Activated CD4-positive, alpha-beta memory T cell treated with anti-CD3 and anti-CD28 coated beads, Interleukin-2, amount 10 ng/mL, durations not matched to agents 7 days and 5 days (primary cell): ENCODE data around the gene SHISA4. TPM values are rescaled to one million over a fixed set of nuclear protein-coding genes. Genes with fewer than 3 reads are reported as not detected.
"Not testable (repeated sequence)": the region's sequence is repeated elsewhere in the genome, so short reads cannot be mapped to it uniquely, and the experiment has no call there.

Source experiments
- CTCF ChIA-PET: fragments of 350-600 bp; sonication (Branson Sonifier 250); formaldehyde crosslinking; loops from one replicate; lab custom pipeline; 2021; ENCODE audit warnings: antibody characterized with exemption, inconsistent platforms; lab: Charles Lee
- POLR2A ChIA-PET: fragments of 350-600 bp; sonication (Branson Sonifier 250); formaldehyde crosslinking; loops from one replicate; lab custom pipeline; 2021; ENCODE audit warnings: antibody characterized with exemption; lab: Charles Lee
- DNase-seq: peaks from one replicate; pipeline ENCODE4 v3.0.0-alpha.2; 2020
- H3K27ac Mint-ChIP-seq: one replicate; pipeline ENCODE4 v1.8.0; 2021; ENCODE audit warnings: mild to moderate bottlenecking, mixed read lengths
- H3K27me3 Mint-ChIP-seq: one replicate; pipeline ENCODE4 v1.8.0; 2021; ENCODE audit warnings: mixed read lengths
- H3K36me3 Mint-ChIP-seq: one replicate; pipeline ENCODE4 v1.8.0; 2021; ENCODE audit warnings: low read depth, mixed read lengths
- H3K4me1 Mint-ChIP-seq: one replicate; pipeline ENCODE4 v1.8.0; 2021; ENCODE audit warnings: mixed read lengths
- H3K4me3 Mint-ChIP-seq: one replicate; pipeline ENCODE4 v1.8.0; 2021; ENCODE audit warnings: mild to moderate bottlenecking, mixed read lengths
- H3K9me3 Mint-ChIP-seq: one replicate; pipeline ENCODE4 v1.8.0; 2021; ENCODE audit warnings: mixed read lengths
- total RNA-seq, 2 experiments: library from RNA; stranded (reverse); gene quantifications; one replicate each; pipeline ENCODE4 v1.2.3, GENCODE V29; 2021

SHISA4 gene
- total RNA-seq, 2 experiments from 2014 or later = 0.55 to 0.81 TPM

DNA sequence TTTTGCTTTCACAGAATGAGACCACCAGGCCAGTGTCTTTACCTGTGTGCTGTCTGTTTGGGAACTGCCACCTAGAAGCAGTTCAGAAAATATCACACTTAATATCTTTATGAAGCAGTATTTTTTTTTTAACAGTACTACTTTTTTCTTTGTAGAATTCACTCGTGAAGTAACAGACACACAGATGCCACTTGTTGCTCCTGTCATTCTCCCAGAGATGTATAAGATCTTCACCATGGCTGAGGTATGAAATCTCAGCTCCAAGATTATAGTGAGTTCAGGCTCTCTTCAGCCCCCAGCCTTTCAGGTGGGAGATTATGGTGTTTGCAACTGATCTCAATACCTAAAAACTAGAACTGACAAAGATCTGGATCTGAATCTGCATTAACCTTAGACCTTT lies 36.7 kb upstream of the SHISA4 start:
- DNase-seq = no peak
- POLR2A ChIA-PET = no interaction called here
- Mint-ChIP-seq H3K27ac (no peak overlapping the region), H3K4me1 (peaks cover 1% of the 10 kb centered on the region), H3K4me3 (no peak overlapping the region), H3K36me3 (peaks cover 68% of the 10 kb centered on the region), H3K9me3 (no peaks in the 10 kb centered on the region), H3K27me3 (no peaks in the 10 kb centered on the region)
- CTCF ChIA-PET = no interaction called here

DNA sequence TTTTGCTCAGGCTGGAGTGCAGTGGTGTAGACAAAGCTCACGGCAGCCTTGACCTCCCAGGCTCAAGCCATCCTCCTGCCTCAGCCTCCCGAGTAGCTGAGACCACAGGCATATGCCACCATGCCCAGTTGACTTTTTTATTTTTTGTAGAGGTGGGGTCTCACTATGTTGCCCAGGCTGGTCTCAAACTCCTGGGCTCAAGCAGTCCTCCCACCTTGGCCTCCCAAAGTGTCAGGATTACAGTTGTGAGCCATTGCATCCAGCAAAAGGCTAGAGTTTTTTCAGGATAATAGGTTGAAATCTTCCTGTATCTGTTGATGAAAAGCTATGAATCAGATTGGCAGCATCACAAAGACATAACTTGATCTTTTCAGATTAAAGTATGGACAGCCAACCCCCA lies 32.0 kb upstream of the SHISA4 start:
- H3K4me1 Mint-ChIP-seq, H3K4me3 Mint-ChIP-seq, POLR2A ChIA-PET, H3K27me3 Mint-ChIP-seq, H3K9me3 Mint-ChIP-seq, H3K27ac Mint-ChIP-seq, DNase-seq: not testable (repeated sequence)
- CTCF ChIA-PET = interaction anchor here (0.7 to 1.2 kb wide), 2 partner anchors 10 to 21 kb away, joined by 3 read pairs; no protein-coding TSS in a partner anchor
- H3K36me3 Mint-ChIP-seq = peaks cover 69% of the 10 kb centered on the region

DNA sequence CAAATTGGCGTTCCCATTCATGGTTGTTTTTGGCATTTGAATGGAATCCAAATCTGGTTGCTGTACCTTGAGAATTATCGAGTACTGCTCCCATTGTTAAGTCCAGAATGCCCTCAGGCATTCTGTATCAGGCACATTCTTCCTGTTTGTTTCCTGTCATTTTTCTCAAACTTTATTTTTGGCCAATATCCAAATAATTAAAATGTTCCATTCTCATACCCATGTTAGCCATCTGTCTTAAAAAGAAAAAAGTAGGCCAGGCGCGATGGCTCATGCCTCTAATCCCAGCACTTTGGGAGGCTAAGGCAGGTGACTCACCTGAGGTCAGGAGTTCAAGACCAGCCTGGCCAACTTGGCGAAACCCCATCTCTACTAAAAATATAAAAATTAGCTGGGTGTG lies 29.3 kb upstream of the SHISA4 start:
- H3K4me1 Mint-ChIP-seq = no peaks in the 10 kb centered on the region
- POLR2A ChIA-PET = no interaction called here
- H3K36me3 Mint-ChIP-seq = peaks cover 69% of the 10 kb centered on the region
- no peak overlapping the region for H3K4me3 Mint-ChIP-seq
- no peaks in the 10 kb centered on the region for H3K27me3 Mint-ChIP-seq
- H3K27ac Mint-ChIP-seq = no peak overlapping the region
- H3K9me3 Mint-ChIP-seq = no peaks in the 10 kb centered on the region
- no peak for DNase-seq
- CTCF ChIA-PET = interaction anchor here (1.0 kb wide), 1 partner anchor 37 kb away, joined by 3 read pairs; no protein-coding TSS in a partner anchor

DNA sequence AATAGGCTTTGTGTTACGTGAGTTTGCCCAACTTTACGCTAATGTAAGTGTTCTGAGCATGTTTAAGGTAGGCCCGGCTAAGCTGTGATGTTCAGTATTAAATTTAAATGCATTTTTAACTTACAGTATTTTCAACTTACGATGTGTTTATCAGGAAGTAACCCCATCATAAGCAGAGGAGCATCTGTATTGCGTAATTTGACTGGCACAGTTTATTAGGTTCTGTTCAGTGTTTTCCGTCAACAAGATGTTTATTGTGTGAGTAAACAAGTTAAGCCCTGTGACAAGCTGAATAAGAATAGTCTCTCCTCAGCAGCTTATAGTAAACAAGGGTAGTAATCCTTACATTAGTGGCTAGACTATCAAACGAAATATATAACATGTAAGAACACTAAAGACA lies 27.2 kb upstream of the SHISA4 start:
- Mint-ChIP-seq H3K27ac (no peak overlapping the region), H3K36me3 (peaks cover 55% of the 10 kb centered on the region), H3K4me1 (no peaks in the 10 kb centered on the region), H3K27me3 (no peaks in the 10 kb centered on the region), H3K4me3 (no peak overlapping the region), H3K9me3 (no peaks in the 10 kb centered on the region)
- ChIA-PET POLR2A (no interaction called here), CTCF (no interaction called here)
- DNase-seq = no peak

DNA sequence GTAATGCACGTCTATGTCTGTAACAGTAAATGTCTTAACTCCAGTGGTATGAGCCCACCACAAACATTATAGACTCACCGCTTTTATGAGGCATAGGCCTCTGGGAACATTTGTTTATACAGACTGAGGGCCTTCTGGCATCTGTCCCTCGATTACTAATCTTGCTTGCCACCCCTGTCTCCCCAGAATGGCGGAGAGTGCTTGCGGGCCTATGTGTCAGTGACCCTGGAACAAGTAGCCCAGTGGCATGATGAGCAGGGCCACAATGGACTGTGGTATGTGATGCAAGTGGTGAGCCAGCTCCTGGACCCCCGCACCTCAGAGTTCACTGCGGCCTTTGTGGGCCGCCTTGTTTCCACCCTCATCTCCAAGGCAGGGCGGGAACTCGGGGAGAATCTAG lies 18.3 kb upstream of the SHISA4 start:
- CTCF ChIA-PET = interaction anchor here (1.3 to 2.0 kb wide), 2 partner anchors 8 to 26 kb away, joined by 5 to 6 read pairs; no protein-coding TSS in a partner anchor
- no peaks in the 10 kb centered on the region for H3K9me3 Mint-ChIP-seq
- POLR2A ChIA-PET = interaction anchor here (1.0 kb wide), 1 partner anchor 12 kb away, joined by 3 read pairs; no protein-coding TSS in a partner anchor
- no peak overlapping the region for H3K4me3 Mint-ChIP-seq
- no peak overlapping the region for H3K27ac Mint-ChIP-seq
- no peak for DNase-seq
- H3K4me1 Mint-ChIP-seq = no peaks in the 10 kb centered on the region
- peaks cover 67% of the 10 kb centered on the region for H3K36me3 Mint-ChIP-seq
- H3K27me3 Mint-ChIP-seq = no peaks in the 10 kb centered on the region

DNA sequence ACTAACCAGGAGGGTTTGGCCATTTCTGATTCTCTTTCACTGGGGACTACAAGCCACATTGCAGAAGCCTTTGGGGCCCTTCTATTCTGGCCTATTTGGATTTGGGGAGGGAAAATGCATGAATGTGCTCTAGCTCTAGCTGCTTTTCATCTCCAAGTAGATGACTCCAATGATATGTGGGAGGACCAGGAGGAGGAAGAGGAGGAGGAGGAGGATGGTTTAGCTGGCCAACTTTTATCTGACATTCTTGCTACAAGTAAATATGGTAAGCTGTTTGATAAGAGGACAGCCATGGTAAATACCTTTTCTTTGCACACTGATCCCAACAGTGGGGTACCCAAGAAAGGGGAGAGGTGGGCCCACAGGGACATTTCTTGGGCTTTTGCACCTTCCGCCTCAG lies 14.0 kb upstream of the SHISA4 start:
- POLR2A ChIA-PET = no interaction called here
- H3K27me3 Mint-ChIP-seq = no peaks in the 10 kb centered on the region
- H3K9me3 Mint-ChIP-seq = no peaks in the 10 kb centered on the region
- CTCF ChIA-PET = interaction anchor here (0.5 to 2.3 kb wide), 4 partner anchors 21 to 936 kb away, joined by 3 to 8 read pairs (median 4); partner anchors contain the start of gene IPO9
- H3K36me3 Mint-ChIP-seq = peaks cover 53% of the 10 kb centered on the region
- H3K4me1 Mint-ChIP-seq = no peaks in the 10 kb centered on the region
- DNase-seq = no peak
- H3K27ac Mint-ChIP-seq = no peak overlapping the region
- no peak overlapping the region for H3K4me3 Mint-ChIP-seq

DNA sequence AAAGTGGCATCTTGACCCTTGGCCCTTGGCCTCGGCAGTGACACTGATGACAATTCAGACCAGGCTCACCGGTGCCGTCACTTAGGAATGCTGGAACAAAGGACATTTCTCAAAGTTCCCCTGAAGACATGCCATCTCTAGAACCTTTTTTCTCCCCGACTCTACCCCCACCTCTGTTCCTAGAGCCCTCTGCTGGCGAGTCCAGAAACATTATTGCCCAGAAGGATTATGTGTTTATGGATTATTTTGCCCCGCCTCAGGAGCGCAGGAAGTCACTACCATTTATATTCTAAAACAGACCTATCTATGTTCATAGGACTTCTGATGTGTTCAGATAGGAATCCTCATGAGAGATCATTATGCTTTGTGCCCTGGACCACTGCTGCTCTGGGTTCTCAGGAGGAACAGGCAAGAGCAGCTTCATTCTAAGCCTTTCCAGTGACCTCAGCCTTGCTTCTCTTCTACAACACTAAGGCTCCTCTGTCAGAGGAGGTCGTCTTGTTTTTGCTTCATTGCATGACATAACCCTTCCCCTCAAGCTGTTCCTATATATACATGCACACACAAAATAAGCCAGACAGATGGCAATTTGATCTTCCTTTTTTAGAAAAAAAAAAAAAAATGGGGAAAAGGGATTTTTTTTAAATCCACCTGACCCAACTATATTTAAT lies 12.4 kb upstream of the SHISA4 start:
- Mint-ChIP-seq H3K9me3 (no peaks in the 10 kb centered on the region), H3K4me1 (no peaks in the 10 kb centered on the region), H3K36me3 (peaks cover 40% of the 10 kb centered on the region), H3K27ac (no peak overlapping the region), H3K27me3 (no peaks in the 10 kb centered on the region), H3K4me3 (no peak overlapping the region)
- ChIA-PET CTCF (interaction anchor here (0.6 to 0.7 kb wide), 2 partner anchors 219 to 1762 kb away, joined by 3 to 4 read pairs; no protein-coding TSS in a partner anchor), POLR2A (no interaction called here)
- DNase-seq = no peak

DNA sequence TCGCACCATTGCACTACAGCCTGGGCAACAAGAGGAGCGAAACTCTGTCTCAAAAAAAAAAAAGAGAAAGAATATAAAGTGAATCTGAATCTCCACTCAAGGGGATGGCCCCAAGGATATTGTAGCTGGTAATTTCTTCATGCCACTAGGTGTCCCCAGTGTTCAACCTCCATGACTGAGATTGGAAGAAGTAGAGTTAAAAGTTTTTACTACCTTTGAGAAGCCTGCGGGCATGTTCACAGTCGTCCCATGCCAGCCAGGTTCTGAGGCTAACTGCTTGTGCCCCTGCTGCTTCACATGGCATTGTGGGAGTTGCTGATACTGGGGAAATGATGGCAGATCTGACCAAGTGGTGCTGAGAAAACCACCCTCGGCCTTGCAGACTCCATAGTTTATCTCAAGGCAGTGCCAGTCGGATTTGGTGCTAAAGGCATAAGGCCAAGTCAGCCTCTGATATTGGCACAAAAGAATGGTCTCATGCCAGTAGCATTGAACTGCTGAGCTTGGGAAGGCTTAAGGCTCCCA lies 10.8 kb upstream of the SHISA4 start:
- no peak for DNase-seq
- POLR2A ChIA-PET = interaction anchor here (0.6 to 1.3 kb wide), 3 partner anchors 9 to 48 kb away, joined by 3 to 4 read pairs (median 3); no protein-coding TSS in a partner anchor

DNA sequence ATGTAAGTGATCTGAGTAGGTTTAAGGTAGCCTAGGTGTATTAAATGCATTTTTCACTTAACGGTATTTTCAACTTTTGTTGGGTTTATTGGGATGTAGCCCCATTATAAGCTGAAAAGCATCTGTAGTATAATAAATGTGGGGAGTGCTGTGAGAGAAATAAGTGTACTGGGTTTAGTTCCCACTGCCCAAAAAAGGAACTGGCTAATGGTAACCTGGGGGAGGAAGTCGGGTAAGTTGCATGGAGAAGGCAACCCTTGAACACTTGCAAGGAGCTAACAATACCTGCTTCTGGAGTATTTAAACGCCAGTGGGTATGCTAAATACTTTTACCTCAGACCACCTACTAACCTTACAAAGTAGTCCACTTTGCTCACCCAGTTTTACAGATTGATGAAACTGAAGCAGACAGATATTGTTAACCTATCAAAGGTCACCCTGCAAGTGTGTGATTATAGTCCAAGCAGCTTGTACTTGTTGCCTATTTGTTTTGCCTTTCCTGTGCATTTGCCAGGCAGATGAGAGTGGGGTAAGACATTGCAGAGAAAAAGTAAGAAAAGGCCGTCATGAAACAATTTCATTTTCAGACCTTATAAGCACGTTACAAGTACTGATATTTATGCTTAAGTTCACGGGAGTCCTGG lies 7.6 kb upstream of the SHISA4 start:
- no peaks in the 10 kb centered on the region for H3K9me3 Mint-ChIP-seq
- H3K36me3 Mint-ChIP-seq = peaks cover 10% of the 10 kb centered on the region
- H3K4me3 Mint-ChIP-seq = no peak overlapping the region
- H3K4me1 Mint-ChIP-seq = peaks cover 11% of the 10 kb centered on the region
- CTCF ChIA-PET = interaction anchor here (0.9 to 1.5 kb wide), 4 partner anchors 12 to 91 kb away, joined by 4 to 11 read pairs (median 5); no protein-coding TSS in a partner anchor
- no peak for DNase-seq
- peaks cover 4% of the 10 kb centered on the region for H3K27me3 Mint-ChIP-seq
- POLR2A ChIA-PET = interaction anchor here (1.0 to 1.1 kb wide), 2 partner anchors 13 to 74 kb away, joined by 4 read pairs; partner anchors contain the start of gene TIMM17A
- no peak overlapping the region for H3K27ac Mint-ChIP-seq

More for the DNA sequence above, 10.8 kb upstream of the SHISA4 start:
- Mint-ChIP-seq H3K4me3 (no peak overlapping the region), H3K36me3 (peaks cover 24% of the 10 kb centered on the region), H3K27ac (no peak overlapping the region), H3K4me1 (peaks cover 2% of the 10 kb centered on the region), H3K27me3 (no peaks in the 10 kb centered on the region), H3K9me3 (no peaks in the 10 kb centered on the region)
- CTCF ChIA-PET = interaction anchor here (0.5 to 2.5 kb wide), 19 partner anchors 8 to 238 kb away, joined by 3 to 18 read pairs (median 4); partner anchors contain the start of genes RNPEP and TIMM17A

DNA sequence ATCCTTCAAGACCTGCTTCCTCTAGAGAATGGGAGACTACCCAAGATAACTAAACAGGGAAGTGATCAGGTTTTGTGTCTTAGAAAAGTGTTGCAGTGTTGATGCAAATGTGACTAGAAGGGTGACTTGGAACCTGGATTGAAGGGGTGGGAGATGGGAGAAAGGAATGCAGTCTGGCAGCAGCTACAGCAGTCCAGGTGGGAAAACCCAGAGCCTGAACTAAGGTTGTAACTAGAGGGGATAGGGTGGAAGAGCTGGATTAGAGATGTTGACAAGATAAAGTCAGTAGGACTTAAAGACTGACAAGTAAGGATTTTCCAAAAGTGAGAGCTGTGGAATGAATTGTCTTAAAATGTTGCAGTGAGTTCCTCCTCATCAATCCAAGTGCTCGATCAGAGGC lies 7.1 kb upstream of the SHISA4 start:
- no peak overlapping the region for H3K4me3 Mint-ChIP-seq
- no peak for DNase-seq
- peaks cover 11% of the 10 kb centered on the region for H3K4me1 Mint-ChIP-seq
- H3K36me3 Mint-ChIP-seq = peaks cover 4% of the 10 kb centered on the region
- no peaks in the 10 kb centered on the region for H3K9me3 Mint-ChIP-seq
- POLR2A ChIA-PET = interaction anchor here (1.0 to 2.0 kb wide), 3 partner anchors 11 to 73 kb away, joined by 4 to 7 read pairs (median 4); partner anchors contain the start of gene TIMM17A
- peaks cover 5% of the 10 kb centered on the region for H3K27me3 Mint-ChIP-seq
- H3K27ac Mint-ChIP-seq = no peak overlapping the region
- CTCF ChIA-PET = interaction anchor here (0.9 to 1.9 kb wide), 5 partner anchors 12 to 91 kb away, joined by 4 to 6 read pairs (median 5); no protein-coding TSS in a partner anchor

DNA sequence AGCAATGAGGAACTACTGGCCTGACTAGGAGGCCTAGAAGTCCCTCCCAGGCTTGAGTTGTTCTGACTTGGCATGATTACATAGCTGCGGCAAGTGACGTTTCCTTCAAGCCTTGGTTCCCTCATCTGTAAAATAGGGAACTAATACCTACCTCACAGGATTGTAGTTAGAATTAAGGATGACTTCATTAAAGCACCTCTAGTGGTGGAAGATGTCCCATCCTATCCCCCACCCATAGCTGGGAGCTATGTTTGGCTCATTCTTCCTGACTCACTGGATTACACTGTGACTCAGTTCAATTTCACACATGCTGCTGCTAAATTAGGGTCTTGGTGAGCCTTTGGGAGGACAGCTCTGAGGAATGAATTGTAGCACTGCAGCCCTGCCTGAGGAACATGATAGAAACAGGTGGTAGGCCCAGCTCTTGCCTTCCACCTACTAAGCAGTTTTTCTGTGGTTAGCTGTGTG lies 6.0 kb upstream of the SHISA4 start:
- Mint-ChIP-seq H3K9me3 (no peaks in the 10 kb centered on the region), H3K4me1 (peaks cover 11% of the 10 kb centered on the region), H3K27me3 (peaks cover 16% of the 10 kb centered on the region), H3K4me3 (no peak overlapping the region), H3K27ac (no peak overlapping the region), H3K36me3 (no peaks in the 10 kb centered on the region)
- no peak for DNase-seq
- ChIA-PET CTCF (interaction anchor here (0.8 to 1.9 kb wide), 6 partner anchors 10 to 281 kb away, joined by 3 to 9 read pairs (median 4); partner anchors contain the start of gene IPO9), POLR2A (interaction anchor here (0.8 to 3.4 kb wide), 5 partner anchors 10 to 73 kb away, joined by 3 to 15 read pairs (median 5); partner anchors contain the start of genes IPO9 and TIMM17A)

DNA sequence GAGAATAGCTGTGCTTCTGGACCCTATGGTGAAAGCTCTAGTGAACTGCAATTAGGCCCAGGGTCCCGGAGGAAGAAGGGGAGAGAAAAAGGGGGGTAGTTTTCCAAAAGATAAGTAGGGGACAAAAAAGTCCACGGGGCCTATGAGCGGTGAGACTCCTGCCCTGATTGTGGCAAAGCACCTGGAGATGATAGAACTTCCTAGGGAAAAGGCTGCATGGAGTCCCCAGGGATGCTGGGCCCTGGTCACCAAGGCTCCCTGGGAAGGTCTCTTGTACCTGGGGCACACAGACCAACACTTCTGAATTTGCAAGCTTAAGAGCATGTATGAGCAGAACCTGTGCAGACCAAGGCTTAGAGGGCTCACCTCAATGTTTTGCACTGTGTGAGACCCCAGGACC lies 5.4 kb upstream of the SHISA4 start:
- Mint-ChIP-seq H3K4me3 (no peak overlapping the region), H3K27me3 (peaks cover 21% of the 10 kb centered on the region), H3K4me1 (peaks cover 11% of the 10 kb centered on the region), H3K27ac (no peak overlapping the region), H3K36me3 (no peaks in the 10 kb centered on the region), H3K9me3 (no peaks in the 10 kb centered on the region)
- POLR2A ChIA-PET = interaction anchor here (0.8 to 3.4 kb wide), 6 partner anchors 10 to 73 kb away, joined by 3 to 15 read pairs (median 4); partner anchors contain the start of genes IPO9 and TIMM17A
- no peak for DNase-seq
- CTCF ChIA-PET = interaction anchor here (0.8 to 2.0 kb wide), 6 partner anchors 9 to 281 kb away, joined by 3 to 12 read pairs (median 6); partner anchors contain the start of gene IPO9
